SK-N-SH treated with all-trans-retinoic acid at 6 μM for 48 hours (cell line): Measurements from ENCODE around the gene KRTAP10-1.

Experiments used
- ATAC-seq: fragments of 200-7000 bp; cut with Tn5 transposase; 3 replicates; pipeline ENCODE4 v1.9.1; 2020; ENCODE audit warnings: mild to moderate bottlenecking, moderate library complexity
- ARNTL ChIP-seq: fragments of 450-650 bp; formaldehyde crosslinking; IDR thresholded peaks from 2 replicates; pipeline ENCODE4 v1.5.0; 2020; ENCODE audit warnings: low read depth, mild to moderate bottlenecking, moderate library complexity, borderline replicate concordance
- BACH2 ChIP-seq: fragments of 250-450 bp; sonication (Bioruptor Pico); IDR thresholded peaks from 2 replicates; pipeline ENCODE4 v1.9.0; 2021; ENCODE audit warnings: mild to moderate bottlenecking, borderline replicate concordance
- CSDC2 ChIP-seq: fragments of 250-450 bp; sonication (Bioruptor Pico); IDR thresholded peaks from 2 replicates; pipeline ENCODE4 v1.5.0; 2020; ENCODE audit warnings: mild to moderate bottlenecking, moderate library complexity
- ESRRG ChIP-seq: fragments of 250-450 bp; sonication (Bioruptor Pico); IDR thresholded peaks from 2 replicates; pipeline ENCODE4 v1.6.1; 2021; ENCODE audit warnings: mild to moderate bottlenecking
- ISL1 ChIP-seq: fragments of 250-450 bp; sonication (Bioruptor Pico); IDR thresholded peaks from 2 replicates; pipeline ENCODE4 v2.1.2; 2022; ENCODE audit warnings: mild to moderate bottlenecking, moderate library complexity
- OSR1 ChIP-seq: fragments of 250-450 bp; sonication (Bioruptor Pico); IDR thresholded peaks from 2 replicates; pipeline ENCODE4 v1.8.0; 2022; ENCODE audit warnings: moderate library complexity, mild to moderate bottlenecking, inconsistent platforms
- POU6F1 ChIP-seq: fragments of 250-450 bp; sonication (Bioruptor Pico); IDR thresholded peaks from 2 replicates; pipeline ENCODE4 v1.8.0; 2021; ENCODE audit warnings: low read depth, mild to moderate bottlenecking, moderate library complexity, borderline replicate concordance
- PPARA ChIP-seq: fragments of 250-450 bp; sonication (Bioruptor Pico); IDR thresholded peaks from 2 replicates; pipeline ENCODE4 v1.5.0; 2020; ENCODE audit warnings: mild to moderate bottlenecking, borderline replicate concordance
- RARB ChIP-seq: fragments of 250-450 bp; sonication (Bioruptor Pico); IDR thresholded peaks from 2 replicates; pipeline ENCODE4 v1.8.0; 2021; ENCODE audit warnings: mild to moderate bottlenecking, moderate library complexity
- SNAI2 ChIP-seq: fragments of 250-450 bp; sonication (Bioruptor Pico); IDR thresholded peaks from 2 replicates; pipeline ENCODE4 v1.5.0; 2020; ENCODE audit warnings: mild to moderate bottlenecking, moderate library complexity
- TCF4 ChIP-seq: fragments of 250-450 bp; sonication (Bioruptor Pico); IDR thresholded peaks from 2 replicates; pipeline ENCODE4 v1.8.0; 2021; ENCODE audit warnings: mild to moderate bottlenecking, moderate library complexity, borderline replicate concordance
- TOX ChIP-seq: fragments of 250-450 bp; sonication (Bioruptor Pico); IDR thresholded peaks from 2 replicates; pipeline ENCODE4 v1.8.0; 2021; ENCODE audit warnings: mild to moderate bottlenecking, moderate library complexity, borderline replicate concordance
- TSHZ2 ChIP-seq: fragments of 250-450 bp; sonication (Bioruptor Pico); IDR thresholded peaks from 2 replicates; pipeline ENCODE4 v1.5.0; 2020; ENCODE audit warnings: mild to moderate bottlenecking, moderate library complexity
- ZC3H10 ChIP-seq: fragments of 250-450 bp; sonication (Bioruptor Pico); IDR thresholded peaks from 2 replicates; pipeline ENCODE4 v1.5.1; 2021; ENCODE audit warnings: mild to moderate bottlenecking, moderate library complexity
- ZFP3 ChIP-seq: fragments of 250-450 bp; sonication (Bioruptor Pico); IDR thresholded peaks from 2 replicates; pipeline ENCODE4 v1.5.0; 2020; ENCODE audit warnings: mild to moderate bottlenecking, moderate library complexity
- ZFP30 ChIP-seq: fragments of 450-650 bp; formaldehyde crosslinking; IDR thresholded peaks from 2 replicates; pipeline ENCODE4 v1.5.0; 2022; ENCODE audit warnings: mild to moderate bottlenecking, moderate library complexity
- ZNF565 ChIP-seq: fragments of 450-650 bp; formaldehyde crosslinking; conservative IDR thresholded peaks from 2 replicates; pipeline ENCODE4 v1.5.0; 2020; ENCODE audit warnings: low read depth, mild to moderate bottlenecking, moderate library complexity
- ZNF70 ChIP-seq: fragments of 450-650 bp; formaldehyde crosslinking; IDR thresholded peaks from 2 replicates; pipeline ENCODE4 v1.5.0; 2020; ENCODE audit warnings: mild to moderate bottlenecking, moderate library complexity
- TF ChIP-seq, protein P1 (sequence below): fragments of 250-450 bp; sonication (Bioruptor Pico); IDR thresholded peaks from 2 replicates; pipeline ENCODE4 v1.8.0; 2020; ENCODE audit warnings: mild to moderate bottlenecking, moderate library complexity, borderline replicate concordance
- TF ChIP-seq, protein P2 (sequence below): fragments of 250-450 bp; sonication (Bioruptor Pico); IDR thresholded peaks from 2 replicates; pipeline ENCODE4 v1.5.1; 2020; ENCODE audit warnings: low read depth, mild to moderate bottlenecking, moderate library complexity

The KRTAP10-1 gene

DNA sequence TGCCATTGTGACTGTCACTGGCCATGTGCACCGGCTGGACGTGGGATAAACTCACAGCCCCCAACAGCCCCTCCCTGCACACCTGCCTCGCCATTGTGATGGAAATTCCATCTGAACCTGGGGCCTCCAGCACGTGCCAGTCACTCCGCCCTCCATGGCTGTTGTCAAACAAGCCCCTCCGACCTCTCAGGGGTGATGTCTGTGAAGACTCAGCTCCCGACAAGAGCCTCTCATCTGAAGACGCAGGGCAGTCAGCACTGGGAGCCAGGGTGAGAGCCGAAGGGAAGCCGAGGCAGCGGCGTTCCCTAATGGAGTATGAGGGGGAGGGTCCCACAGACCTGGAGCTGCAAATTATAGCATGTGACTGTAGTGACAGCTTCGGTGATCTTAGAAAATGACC lies 12.7 kb upstream of the KRTAP10-1 start:
- ATAC-seq: no peak
- no peak for TF ChIP-seq ZNF565
- TF ChIP-seq ZFP3 (CRISPR knock-in tag): no peak
- no peak for TF ChIP-seq PPARA
- no peak for TF ChIP-seq ISL1 (CRISPR knock-in tag)
- TF ChIP-seq SNAI2: no peak
- TF ChIP-seq ZFP30: no peak
- no peak for TF ChIP-seq OSR1 (CRISPR knock-in tag)
- no peak for TF ChIP-seq TOX
- no peak for TF ChIP-seq CSDC2
- TF ChIP-seq, protein P1, sequence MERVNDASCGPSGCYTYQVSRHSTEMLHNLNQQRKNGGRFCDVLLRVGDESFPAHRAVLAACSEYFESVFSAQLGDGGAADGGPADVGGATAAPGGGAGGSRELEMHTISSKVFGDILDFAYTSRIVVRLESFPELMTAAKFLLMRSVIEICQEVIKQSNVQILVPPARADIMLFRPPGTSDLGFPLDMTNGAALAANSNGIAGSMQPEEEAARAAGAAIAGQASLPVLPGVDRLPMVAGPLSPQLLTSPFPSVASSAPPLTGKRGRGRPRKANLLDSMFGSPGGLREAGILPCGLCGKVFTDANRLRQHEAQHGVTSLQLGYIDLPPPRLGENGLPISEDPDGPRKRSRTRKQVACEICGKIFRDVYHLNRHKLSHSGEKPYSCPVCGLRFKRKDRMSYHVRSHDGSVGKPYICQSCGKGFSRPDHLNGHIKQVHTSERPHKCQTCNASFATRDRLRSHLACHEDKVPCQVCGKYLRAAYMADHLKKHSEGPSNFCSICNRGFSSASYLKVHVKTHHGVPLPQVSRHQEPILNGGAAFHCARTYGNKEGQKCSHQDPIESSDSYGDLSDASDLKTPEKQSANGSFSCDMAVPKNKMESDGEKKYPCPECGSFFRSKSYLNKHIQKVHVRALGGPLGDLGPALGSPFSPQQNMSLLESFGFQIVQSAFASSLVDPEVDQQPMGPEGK (CRISPR knock-in tag): no peak
- TF ChIP-seq, protein P2, sequence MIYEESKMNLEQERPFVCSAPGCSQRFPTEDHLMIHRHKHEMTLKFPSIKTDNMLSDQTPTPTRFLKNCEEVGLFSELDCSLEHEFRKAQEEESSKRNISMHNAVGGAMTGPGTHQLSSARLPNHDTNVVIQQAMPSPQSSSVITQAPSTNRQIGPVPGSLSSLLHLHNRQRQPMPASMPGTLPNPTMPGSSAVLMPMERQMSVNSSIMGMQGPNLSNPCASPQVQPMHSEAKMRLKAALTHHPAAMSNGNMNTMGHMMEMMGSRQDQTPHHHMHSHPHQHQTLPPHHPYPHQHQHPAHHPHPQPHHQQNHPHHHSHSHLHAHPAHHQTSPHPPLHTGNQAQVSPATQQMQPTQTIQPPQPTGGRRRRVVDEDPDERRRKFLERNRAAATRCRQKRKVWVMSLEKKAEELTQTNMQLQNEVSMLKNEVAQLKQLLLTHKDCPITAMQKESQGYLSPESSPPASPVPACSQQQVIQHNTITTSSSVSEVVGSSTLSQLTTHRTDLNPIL (CRISPR knock-in tag): no peak
- no peak for TF ChIP-seq TSHZ2 (CRISPR knock-in tag)
- no peak for TF ChIP-seq ARNTL (CRISPR knock-in tag)
- no peak for TF ChIP-seq POU6F1 (CRISPR knock-in tag)
- TF ChIP-seq ZNF70 (CRISPR knock-in tag): no peak
- TF ChIP-seq ESRRG (CRISPR knock-in tag): no peak
- TF ChIP-seq TCF4 (CRISPR knock-in tag): no peak
- no peak for TF ChIP-seq RARB (CRISPR knock-in tag)

DNA sequence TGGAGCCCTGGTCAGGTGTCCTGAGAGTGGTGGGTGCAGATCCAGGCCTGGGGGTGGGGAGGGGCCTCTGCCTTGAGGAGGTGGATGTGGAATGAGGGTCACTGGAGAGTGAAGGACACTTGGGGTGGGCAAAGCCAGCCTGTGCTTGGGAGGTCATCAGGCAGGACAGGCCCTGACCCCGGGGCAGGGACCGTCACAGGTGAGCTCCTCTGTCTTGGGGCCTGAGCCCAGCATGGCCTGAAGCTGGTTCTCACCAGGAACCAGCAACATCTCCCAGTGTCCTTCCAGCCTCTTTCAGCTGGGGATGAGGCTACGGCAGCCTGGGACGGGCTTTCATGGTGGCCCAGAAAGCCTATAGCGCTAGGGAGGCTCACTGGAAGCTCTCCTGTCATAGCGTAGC lies 12.1 kb upstream of the KRTAP10-1 start:
- ATAC-seq: no peak
- TF ChIP-seq ARNTL (CRISPR knock-in tag): no peak
- no peak for TF ChIP-seq TOX
- TF ChIP-seq POU6F1 (CRISPR knock-in tag): no peak
- no peak for TF ChIP-seq ZNF70 (CRISPR knock-in tag)
- TF ChIP-seq CSDC2: no peak

DNA sequence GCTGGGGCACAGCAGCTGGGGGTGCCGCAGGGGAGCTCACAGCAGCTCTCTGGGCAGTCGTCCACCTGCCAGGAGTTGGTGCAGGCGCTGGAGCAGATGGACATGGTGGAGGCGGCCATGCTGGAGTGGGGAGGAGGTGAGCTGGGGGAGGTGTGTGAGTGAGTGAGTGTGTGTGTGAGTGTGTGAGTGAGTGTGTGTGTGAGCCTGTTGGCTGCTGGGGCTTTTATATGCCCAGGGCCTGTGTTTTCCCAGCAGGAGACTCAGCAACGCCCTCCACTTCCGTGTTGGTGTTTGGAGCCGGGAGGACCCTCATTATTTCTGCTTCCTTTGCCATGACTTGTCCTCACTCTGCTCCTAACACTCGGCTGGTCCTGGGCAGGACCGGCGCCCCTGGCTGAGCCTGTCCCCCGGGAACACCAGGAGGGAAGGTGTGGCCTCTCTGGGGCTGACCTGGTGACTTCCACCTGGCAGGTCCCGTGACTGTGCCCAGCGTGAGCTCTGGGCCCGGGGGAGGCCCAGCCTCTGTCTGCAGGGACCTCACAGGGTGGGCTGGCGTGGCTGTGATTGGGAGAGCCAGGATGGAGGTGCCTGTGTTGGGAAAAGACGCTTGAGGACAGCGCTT lies 11.5 kb upstream of the KRTAP10-1 start, which contains the start of gene KRTAP10-2:
Gene KRTAP10-2 (minus strand): TSS at position 166 of the 622 bp plus-strand sequence. CDS start 47 bp downstream, at position 119.
- no peak for TF ChIP-seq BACH2 (CRISPR knock-in tag)
- no peak for TF ChIP-seq POU6F1 (CRISPR knock-in tag)
- no peak for TF ChIP-seq ZC3H10 (CRISPR knock-in tag)
- TF ChIP-seq, all 23 proteins: peak for 0
- ATAC-seq: no peak
